NCI-H2227 treated with DMSO at 0.1 percent for 48 hours (cell line): ENCODE results near the gene APOOL.

ENCODE experiments used
- DNase-seq: peaks from one replicate; lab custom pipeline; 2025; lab: John Stamatoyannopoulos, UW

APOOL gene

GRCh38 chrX:85084770-85085393, 81.2 kb downstream of the APOOL start:
- peak; percentile 23 for DNase-seq

GRCh38 chrX:85089321-85089840, 85.7 kb downstream of the APOOL start:
- no peak for DNase-seq

GRCh38 chrX:85107407-85107806, 103.7 kb downstream of the APOOL start:
- DNase-seq = no peak

- no peak for DNase-seq
Observed at GRCh38 chrX:85108165-85108564, 104.5 kb downstream of the APOOL start.

- peak; percentile 13 for DNase-seq
Observed at GRCh38 chrX:85109235-85109634, 105.6 kb downstream of the APOOL start.

GRCh38 chrX:85111347-85111746, 107.7 kb downstream of the APOOL start:
- DNase-seq = peak; percentile 4

GRCh38 chrX:85112293-85112692, 108.6 kb downstream of the APOOL start:
- DNase-seq = no peak

- DNase-seq = no peak
Observed at GRCh38 chrX:85113746-85114145, 110.1 kb downstream of the APOOL start.

- DNase-seq = no peak
Observed at GRCh38 chrX:85114171-85114570, 110.5 kb downstream of the APOOL start.

- no peak for DNase-seq
Observed at GRCh38 chrX:85114776-85115175, 111.1 kb downstream of the APOOL start.

- no peak for DNase-seq
Observed at GRCh38 chrX:85115252-85115651, 111.6 kb downstream of the APOOL start.

GRCh38 chrX:85136409-85136808, 132.7 kb downstream of the APOOL start:
- DNase-seq = no peak

GRCh38 chrX:85139422-85139821, 135.7 kb downstream of the APOOL start:
- no peak for DNase-seq

- no peak for DNase-seq
Observed at GRCh38 chrX:85140964-85141363, 137.3 kb downstream of the APOOL start.
